ENCODE data around the gene NHSL1. TPM values are rescaled to one million over a fixed set of nuclear protein-coding genes. Genes with fewer than 3 reads are reported as not detected.

The NHSL1 gene
- total and polyA plus RNA-seq, 9 of the 15 experiments (the other 6 are each of a cell fraction or from before 2014, with no cell fraction given): 0.09 to 0.20 TPM; not detected in 7

DNA sequence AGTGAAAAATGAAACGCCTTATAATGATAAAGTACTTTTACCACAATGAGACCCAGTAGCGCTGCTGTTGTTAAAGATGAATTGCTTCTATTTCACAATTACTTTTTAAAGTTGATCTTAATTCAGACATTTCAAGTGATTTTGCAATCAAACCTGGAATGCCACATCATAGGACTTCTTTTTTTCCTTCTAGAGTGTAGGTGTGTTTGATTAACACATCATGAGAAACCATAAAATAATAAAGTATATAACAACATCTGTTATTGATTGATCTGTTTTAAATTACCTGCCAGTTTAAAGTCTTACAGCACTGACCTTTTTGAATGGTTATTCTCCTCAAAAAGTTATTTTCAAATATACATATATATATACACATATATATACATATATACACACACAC lies 56.6 kb downstream of the NHSL1 start:
- BruUV-seq (replicated peaks): no TSS peak
- DNase-seq (ENCODE audit: extremely low read depth in 1 of 4, low spot score in 3 of 4) (no peak), ATAC-seq (no peak), FAIRE-seq (no peak)
- H3K27ac ChIP-seq (ENCODE audit: extremely low read depth, low read depth, low read length): no peak overlapping the region
- H2AFZ ChIP-seq (ENCODE audit: low read depth, low read length): no peak overlapping the region
- intact Hi-C loops (cut with micrococcal nuclease): no loop called here
- no peak overlapping the region for H3K4me3 ChIP-seq
- H3K36me3 ChIP-seq (ENCODE audit: control insufficient read depth, insufficient read depth, low read length): no peaks in the 10 kb centered on the region
- ChIA-PET CTCF (ENCODE audit: low intra/inter-chr PET ratio) (no interaction called here), POLR2A (interaction anchor here (0.6 kb wide), 1 partner anchor 722 kb away, joined by 4 read pairs; no protein-coding TSS in a partner anchor)
- 0% methylated on average over 2 of the region's 2 CpGs for WGBS (ENCODE audit: insufficient coverage, low coverage, missing lambda C conversion rate)
- H3K9ac ChIP-seq (ENCODE audit: insufficient read depth in 1 of 2, low read depth in 2 of 2, low read length in 2 of 2): no peak overlapping the region
- H3K79me2 ChIP-seq (ENCODE audit: control insufficient read depth, insufficient read depth, low read length): no peaks in the 10 kb centered on the region
- in situ Hi-C loops (cut with MboI): no loop called here
- H3K9me3 ChIP-seq (replicated peaks; ENCODE audit: control insufficient read depth, insufficient read depth, low read depth, low read length): no peaks in the 10 kb centered on the region
- H3K9me1 ChIP-seq (ENCODE audit: control insufficient read depth, insufficient read depth, low read length): no peaks in the 10 kb centered on the region
- H4K20me1 ChIP-seq (replicated peaks; ENCODE audit: control insufficient read depth, insufficient read depth, low read length): no peaks in the 10 kb centered on the region
- no peaks in the 10 kb centered on the region for H3K4me1 ChIP-seq (replicated peaks in 1 of 2; ENCODE audit: control insufficient read depth in 2 of 2, insufficient read depth in 2 of 2, low read length in 2 of 2)
- H3K4me2 ChIP-seq (ENCODE audit: insufficient read depth, low read length): no peak overlapping the region
- peaks cover 7 to 13% of the 10 kb centered on the region in 2 experiments; a peak in 3 of 5 replicates for H3K27me3 ChIP-seq (ENCODE audit: control insufficient read depth in 2 of 2, insufficient read depth in 2 of 2, low read length in 2 of 2)
- TF ChIP-seq, protein P1, sequence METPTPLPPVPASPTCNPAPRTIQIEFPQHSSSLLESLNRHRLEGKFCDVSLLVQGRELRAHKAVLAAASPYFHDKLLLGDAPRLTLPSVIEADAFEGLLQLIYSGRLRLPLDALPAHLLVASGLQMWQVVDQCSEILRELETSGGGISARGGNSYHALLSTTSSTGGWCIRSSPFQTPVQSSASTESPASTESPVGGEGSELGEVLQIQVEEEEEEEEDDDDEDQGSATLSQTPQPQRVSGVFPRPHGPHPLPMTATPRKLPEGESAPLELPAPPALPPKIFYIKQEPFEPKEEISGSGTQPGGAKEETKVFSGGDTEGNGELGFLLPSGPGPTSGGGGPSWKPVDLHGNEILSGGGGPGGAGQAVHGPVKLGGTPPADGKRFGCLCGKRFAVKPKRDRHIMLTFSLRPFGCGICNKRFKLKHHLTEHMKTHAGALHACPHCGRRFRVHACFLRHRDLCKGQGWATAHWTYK (CRISPR knock-in tag; IDR thresholded peaks at IDR 0.05): no peak
- TF ChIP-seq, protein P2, sequence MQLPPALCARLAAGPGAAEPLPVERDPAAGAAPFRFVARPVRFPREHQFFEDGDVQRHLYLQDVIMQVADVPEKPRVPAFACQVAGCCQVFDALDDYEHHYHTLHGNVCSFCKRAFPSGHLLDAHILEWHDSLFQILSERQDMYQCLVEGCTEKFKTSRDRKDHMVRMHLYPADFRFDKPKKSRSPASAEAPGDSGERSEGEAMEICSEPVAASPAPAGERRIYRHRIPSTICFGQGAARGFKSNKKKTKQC (CRISPR knock-in tag; IDR thresholded peaks at IDR 0.05): no peak
- no peak for TF ChIP-seq HOXB6 (CRISPR knock-in tag; IDR thresholded peaks at IDR 0.05; ENCODE audit: borderline replicate concordance)
- no peak for TF ChIP-seq ZNF197 (CRISPR knock-in tag; IDR thresholded peaks at IDR 0.05; ENCODE audit: low read depth)
- TF ChIP-seq ZNF384 (IDR thresholded peaks at IDR 0.05; ENCODE audit: low read depth, low read length): no peak
- no peak for TF ChIP-seq ZNF668 (CRISPR knock-in tag; IDR thresholded peaks at IDR 0.05)
- TF ChIP-seq BCOR (IDR thresholded peaks at IDR 0.05): no peak
- TF ChIP-seq TRIM28 (IDR thresholded peaks at IDR 0.05): no peak
- TF ChIP-seq ILK (tag; IDR thresholded peaks at IDR 0.05; ENCODE audit: borderline replicate concordance, low read depth): no peak
- no peak for TF ChIP-seq ZNF282 (CRISPR knock-in tag; IDR thresholded peaks at IDR 0.05)
- TF ChIP-seq, protein P3, sequence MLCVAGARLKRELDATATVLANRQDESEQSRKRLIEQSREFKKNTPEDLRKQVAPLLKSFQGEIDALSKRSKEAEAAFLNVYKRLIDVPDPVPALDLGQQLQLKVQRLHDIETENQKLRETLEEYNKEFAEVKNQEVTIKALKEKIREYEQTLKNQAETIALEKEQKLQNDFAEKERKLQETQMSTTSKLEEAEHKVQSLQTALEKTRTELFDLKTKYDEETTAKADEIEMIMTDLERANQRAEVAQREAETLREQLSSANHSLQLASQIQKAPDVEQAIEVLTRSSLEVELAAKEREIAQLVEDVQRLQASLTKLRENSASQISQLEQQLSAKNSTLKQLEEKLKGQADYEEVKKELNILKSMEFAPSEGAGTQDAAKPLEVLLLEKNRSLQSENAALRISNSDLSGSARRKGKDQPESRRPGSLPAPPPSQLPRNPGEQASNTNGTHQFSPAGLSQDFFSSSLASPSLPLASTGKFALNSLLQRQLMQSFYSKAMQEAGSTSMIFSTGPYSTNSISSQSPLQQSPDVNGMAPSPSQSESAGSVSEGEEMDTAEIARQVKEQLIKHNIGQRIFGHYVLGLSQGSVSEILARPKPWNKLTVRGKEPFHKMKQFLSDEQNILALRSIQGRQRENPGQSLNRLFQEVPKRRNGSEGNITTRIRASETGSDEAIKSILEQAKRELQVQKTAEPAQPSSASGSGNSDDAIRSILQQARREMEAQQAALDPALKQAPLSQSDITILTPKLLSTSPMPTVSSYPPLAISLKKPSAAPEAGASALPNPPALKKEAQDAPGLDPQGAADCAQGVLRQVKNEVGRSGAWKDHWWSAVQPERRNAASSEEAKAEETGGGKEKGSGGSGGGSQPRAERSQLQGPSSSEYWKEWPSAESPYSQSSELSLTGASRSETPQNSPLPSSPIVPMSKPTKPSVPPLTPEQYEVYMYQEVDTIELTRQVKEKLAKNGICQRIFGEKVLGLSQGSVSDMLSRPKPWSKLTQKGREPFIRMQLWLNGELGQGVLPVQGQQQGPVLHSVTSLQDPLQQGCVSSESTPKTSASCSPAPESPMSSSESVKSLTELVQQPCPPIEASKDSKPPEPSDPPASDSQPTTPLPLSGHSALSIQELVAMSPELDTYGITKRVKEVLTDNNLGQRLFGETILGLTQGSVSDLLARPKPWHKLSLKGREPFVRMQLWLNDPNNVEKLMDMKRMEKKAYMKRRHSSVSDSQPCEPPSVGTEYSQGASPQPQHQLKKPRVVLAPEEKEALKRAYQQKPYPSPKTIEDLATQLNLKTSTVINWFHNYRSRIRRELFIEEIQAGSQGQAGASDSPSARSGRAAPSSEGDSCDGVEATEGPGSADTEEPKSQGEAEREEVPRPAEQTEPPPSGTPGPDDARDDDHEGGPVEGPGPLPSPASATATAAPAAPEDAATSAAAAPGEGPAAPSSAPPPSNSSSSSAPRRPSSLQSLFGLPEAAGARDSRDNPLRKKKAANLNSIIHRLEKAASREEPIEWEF (CRISPR knock-in tag; IDR thresholded peaks at IDR 0.05): no peak
- no peak for TF ChIP-seq KLF6 (CRISPR knock-in tag; IDR thresholded peaks at IDR 0.05; ENCODE audit: borderline replicate concordance)
- no peak for TF ChIP-seq KDM1A (IDR thresholded peaks at IDR 0.05)
- no peak for TF ChIP-seq ZNF444 (CRISPR knock-in tag; IDR thresholded peaks at IDR 0.05)
- TF ChIP-seq ZNF75A (CRISPR knock-in tag; IDR thresholded peaks at IDR 0.05): no peak
- no peak for TF ChIP-seq BRF1 (IDR thresholded peaks at IDR 0.05; ENCODE audit: borderline replicate concordance, extremely low read depth, insufficient read length)
- no peak for TF ChIP-seq CBX8 (IDR thresholded peaks at IDR 0.05; ENCODE audit: borderline replicate concordance, extremely low read depth, low read depth, low read length, poor library complexity, severe bottlenecking)
- TF ChIP-seq ZNF354B (CRISPR knock-in tag; IDR thresholded peaks at IDR 0.05): no peak

Measured in K562 (cell line).